C1 segment of cervical spinal cord (tissue), 14 donors: ENCODE data around the gene TMEM273.

Experiments used
- DNase-seq, 14 donors: peaks; one replicate each; lab custom pipeline; 2025; lab: John Stamatoyannopoulos, UW

The TMEM273 gene

GRCh38 chr10:49176310-49177268 lies 11.6 kb downstream of the TMEM273 start:
- no peak for DNase-seq

- DNase-seq = no peak
Observed at GRCh38 chr10:49175587-49176309, 12.4 kb downstream of the TMEM273 start.

- DNase-seq = no peak
Observed at GRCh38 chr10:49174926-49175500, 13.2 kb downstream of the TMEM273 start.

GRCh38 chr10:49174261-49174925 lies 13.8 kb downstream of the TMEM273 start:
- DNase-seq = no peak

- DNase-seq = no peak
Observed at GRCh38 chr10:49173853-49174252, 14.3 kb downstream of the TMEM273 start.

- DNase-seq = no peak
Observed at GRCh38 chr10:49173201-49173772, 14.9 kb downstream of the TMEM273 start.

- no peak for DNase-seq
Observed at GRCh38 chr10:49172777-49173132, 15.4 kb downstream of the TMEM273 start.

GRCh38 chr10:49172061-49172776 lies 16.0 kb downstream of the TMEM273 start:
- DNase-seq = no peak

GRCh38 chr10:49171326-49172060 lies 16.7 kb downstream of the TMEM273 start:
- no peak for DNase-seq

- no peak for DNase-seq
Observed at GRCh38 chr10:49170632-49171325, 17.4 kb downstream of the TMEM273 start.

GRCh38 chr10:49169776-49170175 lies 18.4 kb downstream of the TMEM273 start:
- no peak for DNase-seq

- no peak for DNase-seq
Observed at GRCh38 chr10:49168831-49169500, 19.2 kb downstream of the TMEM273 start.

- DNase-seq = no peak
Observed at GRCh38 chr10:49168171-49168540, 20.0 kb downstream of the TMEM273 start.

- no peak for DNase-seq
Observed at GRCh38 chr10:49167425-49168170, 20.6 kb downstream of the TMEM273 start.

- DNase-seq = no peak
Observed at GRCh38 chr10:49166484-49167400, 21.4 kb downstream of the TMEM273 start.

- DNase-seq = no peak
Observed at GRCh38 chr10:49165821-49166483, 22.2 kb downstream of the TMEM273 start.

- DNase-seq = no peak
Observed at GRCh38 chr10:49165259-49165658, 22.9 kb downstream of the TMEM273 start.
